Fibroblast of lung (primary cell): ENCODE measurements around the gene COX7A2L. TPM values are rescaled to one million over a fixed set of nuclear protein-coding genes. Genes with fewer than 3 reads are reported as not detected.
A peak's percentile ranks its signal among the peaks of the same experiment; 100 is the strongest.
"Not testable (repeated sequence)": the region's sequence is repeated elsewhere in the genome, so short reads cannot be mapped to it uniquely, and the experiment has no call there.

Experiments
- DNase-seq, 2 donors: peaks; one replicate each; pipeline versions ENCODE4 v3.0.0 to v3.0.0-alpha.2; 2010; ENCODE audit warnings: low read depth in 2 of 2
- H2AFZ ChIP-seq: 2 replicates; pipeline ENCODE4 v1.5.1; 2012; ENCODE audit warnings: low read length, control low read depth, inconsistent platforms
- H3K27ac ChIP-seq: 2 replicates; pipeline ENCODE4 v1.5.1; 2011; ENCODE audit warnings: low read length, control low read depth; ENCODE audit not compliant: insufficient read depth
- H3K27me3 ChIP-seq: 2 replicates; pipeline ENCODE4 v1.5.1; 2011; ENCODE audit warnings: mild to moderate bottlenecking, low read length; ENCODE audit not compliant: control insufficient read depth, insufficient read depth
- H3K36me3 ChIP-seq: 2 replicates; pipeline ENCODE4 v1.5.1; 2011; ENCODE audit warnings: low read length; ENCODE audit not compliant: control insufficient read depth, insufficient read depth
- H3K4me1 ChIP-seq: 2 replicates; pipeline ENCODE4 v1.5.1; 2011; ENCODE audit warnings: low read length; ENCODE audit not compliant: control insufficient read depth, insufficient read depth; ENCODE audit errors: extremely low read depth
- H3K4me2 ChIP-seq: 2 replicates; pipeline ENCODE4 v1.5.1; 2011; ENCODE audit warnings: low read length, control low read depth; ENCODE audit not compliant: insufficient read depth; ENCODE audit errors: extremely low read depth
- H3K4me3 ChIP-seq, 4 experiments: fragments of 200-600 bp in 1 of 4; sonication (generic) in 1 of 4; replicated peaks in 1 of 4; 2 replicates each; pipeline ENCODE4 v1.5.1; 2011 to 2016; ENCODE audit warnings: low read length in 4 of 4, low read depth in 3 of 4, mild to moderate bottlenecking in 3 of 4, control low read depth in 2 of 4, inconsistent platforms in 1 of 4, mixed read lengths in 1 of 4; ENCODE audit not compliant: insufficient read depth in 1 of 4; ENCODE audit errors: control extremely low read depth in 1 of 4
- H3K79me2 ChIP-seq: 2 replicates; pipeline ENCODE4 v1.5.1; 2012; ENCODE audit warnings: mild to moderate bottlenecking, low read length, inconsistent platforms; ENCODE audit not compliant: control insufficient read depth, insufficient read depth
- H3K9ac ChIP-seq: 2 replicates; pipeline ENCODE4 v1.5.1; 2011; ENCODE audit warnings: mild to moderate bottlenecking, low read length, control low read depth; ENCODE audit not compliant: insufficient read depth
- H3K9me3 ChIP-seq: 2 replicates; pipeline ENCODE4 v1.5.1; 2012; ENCODE audit warnings: low read depth, low read length; ENCODE audit not compliant: control insufficient read depth, insufficient read depth
- H4K20me1 ChIP-seq: 2 replicates; pipeline ENCODE4 v1.5.1; 2011; ENCODE audit warnings: low read length; ENCODE audit not compliant: control insufficient read depth, insufficient read depth; ENCODE audit errors: extremely low read depth
- CTCF ChIP-seq, 2 donors: IDR thresholded peaks in 1 of 2; conservative IDR thresholded peaks in 1 of 2; 1 replicate in 1 of 2; 2 replicates in 1 of 2; pipeline ENCODE4 v1.5.1; 2011 to 2012; ENCODE audit warnings: low read length in 2 of 2, control low read depth in 1 of 2, inconsistent platforms in 1 of 2, low read depth in 1 of 2, mild to moderate bottlenecking in 1 of 2
- EZH2 ChIP-seq: IDR thresholded peaks from 2 replicates; pipeline ENCODE4 v1.5.1; 2012; ENCODE audit warnings: low read length, control low read depth, mild to moderate bottlenecking; ENCODE audit errors: missing control alignments
- polyA plus RNA-seq, 2 donors: library from polyadenylated mRNA; depleted of rRNA in 1 of 2; stranded (reverse) in 1 of 2; unstranded in 1 of 2; fragments of >200 nt; gene quantifications; 2 replicates each; pipeline ENCODE4 v1.2.1, GENCODE V29; 2011 to 2012; ENCODE audit warnings: missing spikeins in 1 of 2
- total RNA-seq: library from RNA; depleted of rRNA; stranded (reverse); fragments of >200 nt; gene quantifications from 2 replicates; pipeline ENCODE4 v1.2.1, GENCODE V29; 2014

Gene COX7A2L
- total and polyA plus RNA-seq, 2 donors (not counting 1 experiment from before 2014, with no cell fraction given) = 180 to 239 TPM

- H3K27ac ChIP-seq = no peak overlapping the region
- no peak for DNase-seq
Measured at GRCh38 chr2:42385225-42385624, 24.2 kb upstream of the COX7A2L start.

GRCh38 chr2:42383855-42384530 is 23.0 kb upstream of the COX7A2L start:
- no peaks in the 10 kb centered on the region for H3K4me1 ChIP-seq
- H3K36me3 ChIP-seq = no peaks in the 10 kb centered on the region
- H3K9ac ChIP-seq = no peak overlapping the region
- no peak for DNase-seq
- no peak overlapping the region for H3K4me2 ChIP-seq
- H3K27me3 ChIP-seq = peaks cover 7% of the 10 kb centered on the region
- no peak overlapping the region for H3K27ac ChIP-seq
- no peak for TF ChIP-seq CTCF (conservative IDR thresholded peaks at IDR 0.05 in 1 of 2, IDR thresholded peaks at IDR 0.05 in 1 of 2; ENCODE audit: low read depth in 1 of 2, low read length in 2 of 2)
- no peak for TF ChIP-seq EZH2
- no peaks in the 10 kb centered on the region for H3K79me2 ChIP-seq
- H3K4me3 ChIP-seq = no peak overlapping the region
- no peak overlapping the region for H2AFZ ChIP-seq
- H3K9me3 ChIP-seq = no peaks in the 10 kb centered on the region
- no peaks in the 10 kb centered on the region for H4K20me1 ChIP-seq

More at GRCh38 chr2:42385225-42385624, 24.2 kb upstream of the COX7A2L start:
- Histone ChIP-seq H4K20me1 (no peaks in the 10 kb centered on the region), H3K36me3 (no peaks in the 10 kb centered on the region), H3K9me3 (no peaks in the 10 kb centered on the region), H3K4me2 (no peak overlapping the region), H3K4me3 (no peak overlapping the region), H3K9ac (no peak overlapping the region), H3K27me3 (peaks cover 7% of the 10 kb centered on the region), H3K79me2 (no peaks in the 10 kb centered on the region), H2AFZ (no peak overlapping the region), H3K4me1 (no peaks in the 10 kb centered on the region)
- TF ChIP-seq EZH2 (no peak), CTCF (conservative IDR thresholded peaks at IDR 0.05 in 1 of 2, IDR thresholded peaks at IDR 0.05 in 1 of 2; ENCODE audit: low read depth in 1 of 2, low read length in 2 of 2) (peak; percentile 4 to 36)

GRCh38 chr2:42382144-42382543 is 21.1 kb upstream of the COX7A2L start:
- Histone ChIP-seq H3K27me3 (peaks cover 7% of the 10 kb centered on the region), H3K4me2 (no peak overlapping the region), H3K9me3 (no peaks in the 10 kb centered on the region), H3K27ac (no peak overlapping the region), H4K20me1 (no peaks in the 10 kb centered on the region), H3K4me3 (no peak overlapping the region), H3K36me3 (no peaks in the 10 kb centered on the region), H3K79me2 (no peaks in the 10 kb centered on the region), H2AFZ (no peak overlapping the region), H3K4me1 (no peaks in the 10 kb centered on the region), H3K9ac (no peak overlapping the region)
- DNase-seq = no peak
- no peak for TF ChIP-seq CTCF (conservative IDR thresholded peaks at IDR 0.05 in 1 of 2, IDR thresholded peaks at IDR 0.05 in 1 of 2; ENCODE audit: low read depth in 1 of 2, low read length in 2 of 2)
- TF ChIP-seq EZH2 = no peak

- not testable (repeated sequence) for H3K4me3 ChIP-seq, H3K9ac ChIP-seq
Measured at GRCh38 chr2:42380026-42380425, 19.0 kb upstream of the COX7A2L start.

More at GRCh38 chr2:42380026-42380425, 19.0 kb upstream of the COX7A2L start:
- not testable (repeated sequence) for H2AFZ ChIP-seq, DNase-seq, H3K27ac ChIP-seq, H4K20me1 ChIP-seq, H3K79me2 ChIP-seq, H3K4me2 ChIP-seq, H3K36me3 ChIP-seq, H3K9me3 ChIP-seq, H3K27me3 ChIP-seq, H3K4me1 ChIP-seq
